Esophagus squamous epithelium (tissue), 5 donors: ENCODE results near the gene NAT16. TPM values are rescaled to one million over a fixed set of nuclear protein-coding genes. Genes with fewer than 3 reads are reported as not detected.

Experiments used
- DNase-seq: peaks from one replicate; lab custom pipeline; 2025; lab: John Stamatoyannopoulos, UW
- H3K27ac ChIP-seq, 4 donors: fragments of 200-600 bp; sonication (generic); one replicate each; pipeline ENCODE4 v1.5.1; 2016 to 2019; ENCODE audit warnings: mild to moderate bottlenecking in 1 of 4
- H3K27me3 ChIP-seq, 4 donors: fragments of 200-600 bp; sonication (generic); 1 replicate in 3 of 4; 2 replicates in 1 of 4; pipeline versions ENCODE4 v1.5.1 to v1.6.0; 2017 to 2021; ENCODE audit warnings: antibody characterized with exemption in 1 of 4
- H3K36me3 ChIP-seq, 3 donors: fragments of 200-600 bp; sonication (generic); one replicate each; pipeline ENCODE4 v1.5.1; 2016 to 2019
- H3K4me1 ChIP-seq, 3 donors: fragments of 200-600 bp; sonication (generic); one replicate each; pipeline ENCODE4 v1.5.1; 2017 to 2019
- H3K4me3 ChIP-seq, 4 donors: fragments of 200-600 bp; sonication (generic); 1 replicate in 3 of 4; 2 replicates in 1 of 4; pipeline ENCODE4 v1.5.1; 2016 to 2019; ENCODE audit warnings: mild to moderate bottlenecking in 2 of 4, moderate library complexity in 1 of 4
- H3K9me3 ChIP-seq, 3 donors: fragments of 200-600 bp; sonication (generic); one replicate each; pipeline ENCODE4 v1.5.1; 2016 to 2019
- POLR2A ChIP-seq, 4 donors: fragments of 450-650 bp; IDR thresholded peaks; one replicate each; pipeline ENCODE4 v1.6.1; 2017; ENCODE audit warnings: antibody characterized with exemption in 4 of 4, mild to moderate bottlenecking in 4 of 4, moderate library complexity in 3 of 4
- WGBS, 2 donors: methylation state at CpG; one replicate each; pipeline ENCODE4 v1.1.5; 2018; 5-methylcytosine and 5-hydroxymethylcytosine counted together
- intact Hi-C: fragments of 100-400 bp; cut with DNase I; formaldehyde crosslinking; loops from one replicate; pipeline ENCODE4 v1.15.0; 2022
- total RNA-seq, 4 donors: library from RNA; depleted of rRNA; stranded (reverse); fragments of >200 nt; gene quantifications; one replicate each; pipeline ENCODE4 v1.1.0, GENCODE V29; 2016
- TF ChIP-seq, protein P1 (sequence below), 6 experiments: fragments of 450-650 bp in 4 of 6; fragments of 200-600 bp in 2 of 6; sonication (generic) in 2 of 6; IDR thresholded peaks; one replicate each; pipeline ENCODE4 v1.5.1; 2016 to 2019; ENCODE audit warnings: antibody characterized with exemption in 6 of 6, mild to moderate bottlenecking in 4 of 6, moderate library complexity in 4 of 6
- donor health status: DM: yes; HTN: yes; CAD: no.

NAT16 gene
- total RNA-seq, 4 donors from 2014 or later: not detected

DNA sequence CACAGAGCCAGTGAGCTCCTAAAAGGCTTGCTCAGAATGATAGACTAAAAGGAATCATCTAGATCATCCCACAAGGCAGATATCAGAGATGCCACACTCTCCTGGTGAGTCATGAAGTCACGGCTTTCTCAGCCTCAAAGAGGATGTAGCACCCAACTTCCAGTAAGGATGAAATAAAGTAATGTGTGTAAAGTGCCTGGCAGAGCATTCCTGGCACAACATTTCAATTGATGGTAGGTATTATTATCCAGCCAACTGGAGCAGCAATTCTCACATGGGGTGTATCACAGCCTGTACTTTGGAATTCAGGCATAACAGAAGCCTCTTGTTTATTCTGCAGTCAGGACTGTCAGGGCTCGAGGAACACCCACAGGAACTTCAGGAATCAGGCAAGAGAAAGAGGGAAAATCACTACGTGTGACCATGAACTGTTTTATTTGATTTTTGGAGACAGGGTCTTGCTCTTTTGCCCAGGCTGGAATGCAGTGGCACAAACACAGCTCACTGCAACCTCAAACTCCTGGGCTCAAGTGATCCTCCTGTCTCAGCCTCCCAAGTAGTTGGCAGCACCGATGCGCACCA is 5.3 kb upstream of the NAT16 start:
- Histone ChIP-seq H3K4me1 (peaks cover 0 to under 1% (median 0%) of the 10 kb centered on the region in 3 donors), H3K27ac (no peak overlapping the region), H3K27me3 (peaks cover 0 to 68% (median 11%) of the 10 kb centered on the region in 4 donors), H3K4me3 (no peak overlapping the region), H3K9me3 (no peaks in the 10 kb centered on the region), H3K36me3 (no peaks in the 10 kb centered on the region)
- TF ChIP-seq, protein P1, sequence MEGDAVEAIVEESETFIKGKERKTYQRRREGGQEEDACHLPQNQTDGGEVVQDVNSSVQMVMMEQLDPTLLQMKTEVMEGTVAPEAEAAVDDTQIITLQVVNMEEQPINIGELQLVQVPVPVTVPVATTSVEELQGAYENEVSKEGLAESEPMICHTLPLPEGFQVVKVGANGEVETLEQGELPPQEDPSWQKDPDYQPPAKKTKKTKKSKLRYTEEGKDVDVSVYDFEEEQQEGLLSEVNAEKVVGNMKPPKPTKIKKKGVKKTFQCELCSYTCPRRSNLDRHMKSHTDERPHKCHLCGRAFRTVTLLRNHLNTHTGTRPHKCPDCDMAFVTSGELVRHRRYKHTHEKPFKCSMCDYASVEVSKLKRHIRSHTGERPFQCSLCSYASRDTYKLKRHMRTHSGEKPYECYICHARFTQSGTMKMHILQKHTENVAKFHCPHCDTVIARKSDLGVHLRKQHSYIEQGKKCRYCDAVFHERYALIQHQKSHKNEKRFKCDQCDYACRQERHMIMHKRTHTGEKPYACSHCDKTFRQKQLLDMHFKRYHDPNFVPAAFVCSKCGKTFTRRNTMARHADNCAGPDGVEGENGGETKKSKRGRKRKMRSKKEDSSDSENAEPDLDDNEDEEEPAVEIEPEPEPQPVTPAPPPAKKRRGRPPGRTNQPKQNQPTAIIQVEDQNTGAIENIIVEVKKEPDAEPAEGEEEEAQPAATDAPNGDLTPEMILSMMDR (IDR thresholded peaks at IDR 0.05): no peak
- no peak for TF ChIP-seq POLR2A (IDR thresholded peaks at IDR 0.05)
- WGBS, 2 donors: 41 to 56% methylated on average over 5 of the region's 5 CpGs
- no peak for DNase-seq
- intact Hi-C loops: no loop called here

DNA sequence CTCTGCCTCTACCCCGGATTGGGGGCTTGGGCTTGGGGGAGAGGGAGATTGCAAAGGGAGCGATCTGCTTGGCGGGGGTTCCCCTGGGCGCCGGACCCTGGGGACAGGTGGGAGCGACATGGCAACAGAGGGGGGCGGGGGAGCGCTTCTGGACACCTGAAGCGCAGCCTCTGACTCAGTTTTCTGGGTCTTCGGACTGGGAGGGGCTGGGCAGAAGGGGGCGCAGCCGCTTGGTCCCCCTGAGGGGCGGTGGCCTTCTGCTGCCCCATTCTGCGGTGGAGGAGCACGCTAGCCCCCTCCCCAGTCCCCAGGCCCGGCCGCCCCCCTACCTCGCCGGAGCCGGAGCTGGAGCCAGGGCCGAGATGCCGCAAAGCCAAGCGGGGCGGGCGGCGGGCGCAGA is 380 bp downstream of the NAT16 start:
- intact Hi-C loops: no loop called here
- Histone ChIP-seq H3K4me1 (peaks cover 9 to 17% (median 9%) of the 10 kb centered on the region in 3 donors), H3K9me3 (no peaks in the 10 kb centered on the region), H3K4me3 (peak overlapping the region in 1 of 4 donors; percentile 6), H3K36me3 (no peaks in the 10 kb centered on the region), H3K27ac (no peak overlapping the region), H3K27me3 (peaks cover 0 to 100% (median 45%) of the 10 kb centered on the region in 4 donors)
- TF ChIP-seq POLR2A (IDR thresholded peaks at IDR 0.05): no peak
- TF ChIP-seq, protein P1 (IDR thresholded peaks at IDR 0.05): no peak
- WGBS, 2 donors: 0 to 7% methylated on average over 1 to 3 of the region's 27 CpGs
- DNase-seq: no peak

DNA sequence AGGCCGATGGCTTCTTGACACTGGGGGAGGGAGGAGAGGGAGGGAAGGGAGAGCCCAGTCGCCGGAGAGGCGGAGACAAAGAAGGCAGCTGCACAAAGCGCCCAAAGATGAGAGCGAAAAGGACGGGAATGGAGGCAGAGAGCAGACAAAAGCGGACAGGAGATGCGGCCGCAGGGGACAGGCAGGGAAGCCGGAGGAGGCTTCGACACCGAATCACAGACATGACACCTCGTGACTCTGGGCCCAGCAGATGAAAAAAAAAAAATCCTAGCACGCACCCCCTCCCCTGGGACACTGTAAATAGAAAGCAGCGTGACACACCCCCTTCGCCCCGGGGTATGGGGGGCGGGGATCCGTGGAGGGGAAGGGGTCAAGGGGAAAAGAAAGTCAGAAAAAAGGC is 976 bp downstream of the NAT16 start:
- WGBS, 2 donors: 3 to 4% methylated on average over 15 to 19 of the region's 20 CpGs
- Histone ChIP-seq H3K36me3 (no peaks in the 10 kb centered on the region), H3K27me3 (peaks cover 6 to 100% (median 50%) of the 10 kb centered on the region in 4 donors), H3K4me3 (no peak overlapping the region), H3K4me1 (peaks cover 9 to 22% (median 9%) of the 10 kb centered on the region in 3 donors), H3K27ac (no peak overlapping the region), H3K9me3 (no peaks in the 10 kb centered on the region)
- DNase-seq: no peak
- intact Hi-C loops: no loop called here
- TF ChIP-seq POLR2A (IDR thresholded peaks at IDR 0.05): no peak
- TF ChIP-seq, protein P1 (IDR thresholded peaks at IDR 0.05): no peak

DNA sequence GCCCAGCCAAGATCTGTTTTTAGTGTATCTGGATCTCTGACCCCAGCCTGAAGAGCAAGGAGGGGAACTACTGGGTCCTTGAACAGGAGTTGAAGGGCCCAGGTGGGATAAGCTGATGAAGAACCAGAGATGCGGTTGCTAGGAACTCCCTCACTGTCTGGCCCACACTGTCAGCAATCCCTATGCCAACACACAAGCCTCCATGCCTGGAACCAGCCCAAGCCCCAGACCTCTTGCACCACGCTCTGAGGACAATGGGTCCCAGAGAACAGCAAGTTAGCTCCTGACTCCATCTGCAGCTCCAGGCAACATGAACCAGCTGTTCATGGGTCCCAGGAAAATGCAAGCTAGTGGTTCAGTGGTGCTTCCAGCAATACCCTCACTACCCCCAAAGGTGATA is 2.4 kb downstream of the NAT16 start:
- Histone ChIP-seq H3K36me3 (no peaks in the 10 kb centered on the region), H3K27me3 (peaks cover 16 to 100% (median 63%) of the 10 kb centered on the region in 4 donors), H3K4me3 (no peak overlapping the region), H3K9me3 (no peaks in the 10 kb centered on the region), H3K4me1 (peaks cover 21 to 37% (median 21%) of the 10 kb centered on the region in 3 donors), H3K27ac (no peak overlapping the region)
- intact Hi-C loops: no loop called here
- TF ChIP-seq POLR2A (IDR thresholded peaks at IDR 0.05): no peak
- TF ChIP-seq, protein P1 (IDR thresholded peaks at IDR 0.05): no peak
- 86 to 100% methylated on average over 1 of the region's 2 CpGs for WGBS, 2 donors
- no peak for DNase-seq

DNA sequence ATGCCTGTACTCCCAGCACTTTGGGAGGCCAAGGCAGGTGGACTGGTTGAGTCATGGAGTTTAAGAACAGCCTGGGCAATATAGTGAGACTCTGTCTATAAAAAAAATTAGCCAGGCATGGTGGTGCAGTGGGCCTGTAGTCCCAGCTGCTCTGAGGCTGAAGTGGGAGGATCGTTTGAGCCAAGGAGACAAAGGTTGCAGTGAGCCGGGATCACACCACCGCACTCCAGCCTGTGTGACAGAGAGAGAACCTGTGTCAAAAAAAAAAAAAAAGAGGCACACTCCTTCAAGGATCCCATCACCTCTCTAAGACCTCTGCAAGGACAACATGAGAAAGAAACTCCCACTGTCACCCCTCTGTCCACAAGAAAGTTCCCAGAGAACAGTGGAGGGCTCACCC is 4.4 kb downstream of the NAT16 start:
- Histone ChIP-seq H3K36me3 (no peaks in the 10 kb centered on the region), H3K27me3 (peaks cover 24 to 100% (median 75%) of the 10 kb centered on the region in 4 donors), H3K9me3 (no peaks in the 10 kb centered on the region), H3K27ac (no peak overlapping the region), H3K4me1 (peaks cover 29 to 57% (median 33%) of the 10 kb centered on the region in 3 donors), H3K4me3 (no peak overlapping the region)
- WGBS, 2 donors: 43 to 56% methylated on average over 3 of the region's 3 CpGs
- TF ChIP-seq POLR2A (IDR thresholded peaks at IDR 0.05): no peak
- TF ChIP-seq, protein P1 (IDR thresholded peaks at IDR 0.05): no peak
- intact Hi-C loops: no loop called here
- no peak for DNase-seq
